ENCODE results near the gene ZNF462.

GRCh38 chr9:106916466-106917235, 53.7 kb downstream of the ZNF462 start:
- TF ChIP-seq POLR2A (IDR thresholded peaks at IDR 0.05): no peak
- no peak for TF ChIP-seq POLR2AphosphoS5 (IDR thresholded peaks at IDR 0.05)
- no peak for TF ChIP-seq CTCF (IDR thresholded peaks at IDR 0.05)
- no peak for TF ChIP-seq EP300 (IDR thresholded peaks at IDR 0.05)
